T-helper 17 cell (primary cell): ENCODE data around the gene PRSS48. TPM values are rescaled to one million over a fixed set of nuclear protein-coding genes. Genes with fewer than 3 reads are reported as not detected.
"Not testable (repeated sequence)": the region's sequence is repeated elsewhere in the genome, so short reads cannot be mapped to it uniquely, and the experiment has no call there.

Experiments used
- ATAC-seq: fragments of 150-1000 bp; cut with Tn5 transposase; 2 replicates; pipeline ENCODE4 v1.10.0; 2021; ENCODE audit warnings: mild to moderate bottlenecking, moderate library complexity
- DNase-seq, 3 donors: peaks; one replicate each; pipeline versions ENCODE4 v3.0.0 to v3.0.0-alpha.2; 2020 to 2021
- H3K9me3 ChIP-seq: one replicate; pipeline ENCODE4 v1.7.0; 2013; ENCODE audit warnings: low read length, mild to moderate bottlenecking; ENCODE audit not compliant: control insufficient read depth, poor library complexity, severe bottlenecking
- H3K27ac Mint-ChIP-seq: one replicate; pipeline ENCODE4 v1.8.0; 2022; ENCODE audit warnings: mild to moderate bottlenecking, moderate library complexity, mixed read lengths
- H3K27me3 Mint-ChIP-seq: one replicate; pipeline ENCODE4 v1.8.0; 2022; ENCODE audit warnings: mixed read lengths
- H3K36me3 Mint-ChIP-seq: one replicate; pipeline ENCODE4 v1.8.0; 2022; ENCODE audit warnings: low read depth, mixed read lengths
- H3K4me1 Mint-ChIP-seq: one replicate; pipeline ENCODE4 v1.8.0; 2022; ENCODE audit warnings: mild to moderate bottlenecking, mixed read lengths
- H3K4me3 Mint-ChIP-seq: one replicate; pipeline ENCODE4 v1.8.0; 2022; ENCODE audit warnings: mild to moderate bottlenecking, moderate library complexity, mixed read lengths
- total RNA-seq, 4 donors: library from RNA in 2 of 4; stranded (reverse) in 2 of 4; gene quantifications; one replicate each; pipeline ENCODE4 v1.2.3 and lab custom pipeline; 2022 to 2026

Gene PRSS48
- total RNA-seq, 2 donors from 2014 or later, result not detected

- Mint-ChIP-seq H3K27ac (no peak overlapping the region), H3K4me3 (no peak overlapping the region), H3K27me3 (peaks cover 26% of the 10 kb centered on the region), H3K36me3 (no peaks in the 10 kb centered on the region), H3K4me1 (no peaks in the 10 kb centered on the region)
- DNase-seq (no peak), ATAC-seq (no peak)
- H3K9me3 ChIP-seq, result no peaks in the 10 kb centered on the region
Observed at GRCh38 chr4:151314010-151314355, 37.0 kb downstream of the PRSS48 start.

- no peaks in the 10 kb centered on the region for H3K36me3 Mint-ChIP-seq
- H3K4me1 Mint-ChIP-seq, result no peaks in the 10 kb centered on the region
- H3K9me3 ChIP-seq, result no peaks in the 10 kb centered on the region
- ATAC-seq (no peak), DNase-seq (no peak)
- H3K27me3 Mint-ChIP-seq, result peaks cover 28% of the 10 kb centered on the region
- H3K27ac Mint-ChIP-seq, result no peak overlapping the region
- no peak overlapping the region for H3K4me3 Mint-ChIP-seq
Observed at GRCh38 chr4:151314479-151314878, 37.5 kb downstream of the PRSS48 start.

GRCh38 chr4:151315212-151315886 lies 38.4 kb downstream of the PRSS48 start:
- no peak overlapping the region for H3K27ac Mint-ChIP-seq
- ATAC-seq, result no peak
- no peaks in the 10 kb centered on the region for H3K36me3 Mint-ChIP-seq
- H3K9me3 ChIP-seq, result no peaks in the 10 kb centered on the region
- no peak overlapping the region for H3K4me3 Mint-ChIP-seq
- peaks cover 37% of the 10 kb centered on the region for H3K27me3 Mint-ChIP-seq
- H3K4me1 Mint-ChIP-seq, result no peaks in the 10 kb centered on the region
- DNase-seq, result no peak

- Mint-ChIP-seq H3K36me3 (no peaks in the 10 kb centered on the region), H3K27ac (no peak overlapping the region), H3K4me1 (no peaks in the 10 kb centered on the region), H3K4me3 (no peak overlapping the region), H3K27me3 (peaks cover 48% of the 10 kb centered on the region)
- DNase-seq (no peak), ATAC-seq (no peak)
- H3K9me3 ChIP-seq, result no peaks in the 10 kb centered on the region
Observed at GRCh38 chr4:151316645-151317044, 39.7 kb downstream of the PRSS48 start.

- peaks cover 63% of the 10 kb centered on the region for H3K27me3 Mint-ChIP-seq
- no peaks in the 10 kb centered on the region for H3K36me3 Mint-ChIP-seq
- no peak for DNase-seq
- ATAC-seq, result no peak
- H3K9me3 ChIP-seq, result no peaks in the 10 kb centered on the region
- no peak overlapping the region for H3K4me3 Mint-ChIP-seq
- H3K27ac Mint-ChIP-seq, result no peak overlapping the region
- H3K4me1 Mint-ChIP-seq, result no peaks in the 10 kb centered on the region
Observed at GRCh38 chr4:151318307-151319006, 41.5 kb downstream of the PRSS48 start.

- no peak overlapping the region for H3K4me3 Mint-ChIP-seq
- ATAC-seq, result no peak
- no peaks in the 10 kb centered on the region for H3K9me3 ChIP-seq
- H3K27ac Mint-ChIP-seq, result no peak overlapping the region
- no peak for DNase-seq
- H3K4me1 Mint-ChIP-seq, result no peaks in the 10 kb centered on the region
- H3K27me3 Mint-ChIP-seq, result peaks cover 74% of the 10 kb centered on the region
- H3K36me3 Mint-ChIP-seq, result no peaks in the 10 kb centered on the region
Observed at GRCh38 chr4:151319490-151319889, 42.5 kb downstream of the PRSS48 start.

- DNase-seq (no peak), ATAC-seq (no peak)
- Mint-ChIP-seq H3K27me3 (peaks cover 72% of the 10 kb centered on the region), H3K4me1 (peaks cover 5% of the 10 kb centered on the region), H3K4me3 (no peak overlapping the region), H3K27ac (no peak overlapping the region), H3K36me3 (peaks cover 4% of the 10 kb centered on the region)
- no peaks in the 10 kb centered on the region for H3K9me3 ChIP-seq
Observed at GRCh38 chr4:151321586-151321985, 44.6 kb downstream of the PRSS48 start.

- peaks cover 71% of the 10 kb centered on the region for H3K27me3 Mint-ChIP-seq
- ATAC-seq, H3K27ac Mint-ChIP-seq, H3K36me3 Mint-ChIP-seq, H3K4me3 Mint-ChIP-seq, DNase-seq, H3K9me3 ChIP-seq, H3K4me1 Mint-ChIP-seq: not testable (repeated sequence)
Observed at GRCh38 chr4:151322161-151322560, 45.2 kb downstream of the PRSS48 start.

GRCh38 chr4:151322570-151322969 lies 45.6 kb downstream of the PRSS48 start:
- no peak for ATAC-seq

GRCh38 chr4:151323667-151324066 lies 46.7 kb downstream of the PRSS48 start:
- no peak overlapping the region for H3K27ac Mint-ChIP-seq
- H3K9me3 ChIP-seq, result no peaks in the 10 kb centered on the region
- no peak for DNase-seq
- H3K4me1 Mint-ChIP-seq, result peaks cover 5% of the 10 kb centered on the region
- H3K4me3 Mint-ChIP-seq, result peak overlapping the region; percentile 73
- no peak for ATAC-seq
- peaks cover 4% of the 10 kb centered on the region for H3K36me3 Mint-ChIP-seq
- peaks cover 74% of the 10 kb centered on the region for H3K27me3 Mint-ChIP-seq

More at GRCh38 chr4:151322570-151322969, 45.6 kb downstream of the PRSS48 start:
- Mint-ChIP-seq H3K27ac (no peak overlapping the region), H3K4me3 (no peak overlapping the region), H3K4me1 (peaks cover 5% of the 10 kb centered on the region), H3K36me3 (peaks cover 4% of the 10 kb centered on the region), H3K27me3 (peaks cover 66% of the 10 kb centered on the region)
- no peak for DNase-seq
- H3K9me3 ChIP-seq, result no peaks in the 10 kb centered on the region

- Mint-ChIP-seq H3K27ac (no peak overlapping the region), H3K36me3 (peaks cover 4% of the 10 kb centered on the region), H3K4me1 (peaks cover 5% of the 10 kb centered on the region), H3K27me3 (peaks cover 74% of the 10 kb centered on the region), H3K4me3 (peak overlapping the region; percentile 73)
- ATAC-seq (no peak), DNase-seq (no peak)
- H3K9me3 ChIP-seq, result no peaks in the 10 kb centered on the region
Observed at GRCh38 chr4:151324124-151324751, 47.3 kb downstream of the PRSS48 start.

- H3K27ac Mint-ChIP-seq, result no peak overlapping the region
- no peak for ATAC-seq
- no peaks in the 10 kb centered on the region for H3K9me3 ChIP-seq
- peaks cover 5% of the 10 kb centered on the region for H3K4me1 Mint-ChIP-seq
- no peak for DNase-seq
- H3K4me3 Mint-ChIP-seq, result peak overlapping the region; percentile 73
- H3K27me3 Mint-ChIP-seq, result peaks cover 69% of the 10 kb centered on the region
- peaks cover 4% of the 10 kb centered on the region for H3K36me3 Mint-ChIP-seq
Observed at GRCh38 chr4:151324752-151325110, 47.8 kb downstream of the PRSS48 start.

- no peak for DNase-seq
- H3K36me3 Mint-ChIP-seq, result peaks cover 4% of the 10 kb centered on the region
- peaks cover 1% of the 10 kb centered on the region for H3K9me3 ChIP-seq
- peaks cover 63% of the 10 kb centered on the region for H3K27me3 Mint-ChIP-seq
- H3K4me1 Mint-ChIP-seq, result peaks cover 5% of the 10 kb centered on the region
- peak within 1 kb of the TSS; percentile 92 for H3K4me3 Mint-ChIP-seq
- ATAC-seq, result no peak
- H3K27ac Mint-ChIP-seq, result no peak within 1 kb of the TSS
Observed at GRCh38 chr4:151325111-151325948, 48.4 kb downstream of the PRSS48 start, which contains the start of gene SH3D19. SH3D19 (minus strand) TSS chr4:151325605; CDS start chr4:151325352, 253 bp downstream.
